Stimulated activated CD8-positive, alpha-beta memory T cell treated with anti-CD3 and anti-CD28 coated beads, Interleukin-2, amount 100 ng/mL, for 1 hour (primary cell): ENCODE measurements around the gene ZNF384.

Experiments
- DNase-seq, 2 donors: peaks; one replicate each; pipeline ENCODE4 v3.0.0-alpha.2; 2020; ENCODE audit warnings: low read depth in 2 of 2

Gene ZNF384

GRCh38 chr12:6653987-6654386 lies 35.2 kb downstream of the ZNF384 start:
- DNase-seq = no peak

- no peak for DNase-seq
These were observed 35.8 kb downstream of the ZNF384 start for GRCh38 chr12:6653342-6653741.

GRCh38 chr12:6652391-6652790 lies 36.8 kb downstream of the ZNF384 start:
- no peak for DNase-seq

- no peak for DNase-seq
These were observed 38.3 kb downstream of the ZNF384 start for GRCh38 chr12:6650832-6651231.

GRCh38 chr12:6647083-6647604 lies 42.0 kb downstream of the ZNF384 start, which contains the start of gene ACRBP:
TSS of gene ACRBP (minus strand) at chr12:6647432. CDS start at chr12:6647366, 66 bp downstream.
- DNase-seq = no peak

- no peak for DNase-seq
These were observed 42.7 kb downstream of the ZNF384 start for GRCh38 chr12:6646276-6647082.

GRCh38 chr12:6644903-6645302 lies 44.3 kb downstream of the ZNF384 start:
- no peak for DNase-seq

- DNase-seq = no peak
These were observed 44.9 kb downstream of the ZNF384 start for GRCh38 chr12:6644257-6644596.

- DNase-seq = no peak
These were observed 45.5 kb downstream of the ZNF384 start for GRCh38 chr12:6643569-6644256.

- no peak for DNase-seq
These were observed 48.0 kb downstream of the ZNF384 start for GRCh38 chr12:6641131-6641530.

GRCh38 chr12:6640497-6640896 lies 48.7 kb downstream of the ZNF384 start:
- DNase-seq = no peak

- no peak for DNase-seq
These were observed 49.9 kb downstream of the ZNF384 start for GRCh38 chr12:6639151-6639801.

- DNase-seq = no peak
These were observed 50.9 kb downstream of the ZNF384 start for GRCh38 chr12:6638305-6638704.

GRCh38 chr12:6635856-6636531 lies 53.2 kb downstream of the ZNF384 start, which contains the start of gene LPAR5:
TSS of gene LPAR5 (minus strand) at chr12:6635959. CDS start at chr12:6621248, 14,711 bp downstream.
- DNase-seq = no peak

- DNase-seq = peak; percentile 43 to 52
These were observed 53.8 kb downstream of the ZNF384 start for GRCh38 chr12:6635375-6635855.

GRCh38 chr12:6632026-6632983 lies 56.9 kb downstream of the ZNF384 start:
- no peak for DNase-seq

GRCh38 chr12:6631549-6631961 lies 57.6 kb downstream of the ZNF384 start:
- no peak for DNase-seq

GRCh38 chr12:6630736-6631135 lies 58.4 kb downstream of the ZNF384 start:
- DNase-seq = no peak

- DNase-seq = no peak
These were observed 61.6 kb downstream of the ZNF384 start for GRCh38 chr12:6627616-6628015.

GRCh38 chr12:6626654-6627283 lies 62.4 kb downstream of the ZNF384 start:
- no peak for DNase-seq
